Measurements from ENCODE around the gene TMEM52.
"Not testable (repeated sequence)": the region's sequence is repeated elsewhere in the genome, so short reads cannot be mapped to it uniquely, and the experiment has no call there.

The TMEM52 gene

GRCh38 chr1:1945782-1946393 lies 26.8 kb upstream of the TMEM52 start:
- DNase-seq = no peak

GRCh38 chr1:1943834-1944570 lies 24.9 kb upstream of the TMEM52 start:
- no peak for DNase-seq

GRCh38 chr1:1942753-1943656 lies 23.9 kb upstream of the TMEM52 start:
- DNase-seq = no peak

- DNase-seq = no peak
Observed at GRCh38 chr1:1941868-1942752, 23.0 kb upstream of the TMEM52 start.

- DNase-seq = no peak
Observed at GRCh38 chr1:1941211-1941841, 22.2 kb upstream of the TMEM52 start.

GRCh38 chr1:1940123-1940425 lies 21.0 kb upstream of the TMEM52 start:
- DNase-seq = no peak

GRCh38 chr1:1939296-1940122 lies 20.4 kb upstream of the TMEM52 start:
- DNase-seq = no peak

GRCh38 chr1:1938613-1939295 lies 19.7 kb upstream of the TMEM52 start:
- no peak for DNase-seq

- DNase-seq = no peak
Observed at GRCh38 chr1:1938276-1938573, 19.1 kb upstream of the TMEM52 start.

- no peak for DNase-seq
Observed at GRCh38 chr1:1937549-1938275, 18.6 kb upstream of the TMEM52 start.

GRCh38 chr1:1937061-1937460 lies 18.0 kb upstream of the TMEM52 start:
- DNase-seq = no peak

GRCh38 chr1:1934848-1935247 lies 15.8 kb upstream of the TMEM52 start:
- DNase-seq = not testable (repeated sequence)

GRCh38 chr1:1929639-1930545 lies 10.8 kb upstream of the TMEM52 start:
- DNase-seq = no peak

- DNase-seq = no peak
Observed at GRCh38 chr1:1929102-1929638, 10.1 kb upstream of the TMEM52 start.

- DNase-seq = no peak
Observed at GRCh38 chr1:1928231-1929101, 9.4 kb upstream of the TMEM52 start.

- no peak for DNase-seq
Observed at GRCh38 chr1:1927751-1928150, 8.7 kb upstream of the TMEM52 start.

- DNase-seq = no peak
Observed at GRCh38 chr1:1926886-1927660, 8.0 kb upstream of the TMEM52 start.
